GM12878 (cell line): ENCODE results near the gene SPR. TPM values are rescaled to one million over a fixed set of nuclear protein-coding genes. Genes with fewer than 3 reads are reported as not detected.

ENCODE experiments used
- ATAC-seq: fragments of 200-7000 bp; cut with Tn5 transposase; 3 replicates; pipeline ENCODE4 v1.9.1; 2020; ENCODE audit warnings: mild to moderate bottlenecking, moderate library complexity
- BruUV-seq: library from RNA; stranded (reverse); fragments of 400-500 nt; replicated peaks from 2 replicates; lab custom pipeline; 2021; lab: Mats Ljungman, UMichigan
- CTCF ChIA-PET: fragments of 300-600 bp; sonication (Branson Sonifier 250); formaldehyde crosslinking; extraction: SDS; loops from one replicate; lab custom pipeline; 2021; ENCODE audit warnings: inconsistent platforms; lab: Yijun Ruan, JAX
- POLR2A ChIA-PET: fragments of 350-600 bp; formaldehyde crosslinking; extraction: SDS; loops from one replicate; lab custom pipeline; 2021; ENCODE audit warnings: inconsistent platforms; lab: Charles Lee
- RAD21 ChIA-PET: fragments of 300-600 bp; sonication (Branson Sonifier 250); formaldehyde crosslinking; loops from one replicate; lab custom pipeline; 2023; ENCODE audit warnings: antibody characterized with exemption; ENCODE audit not compliant: unreplicated experiment; lab: Charles Lee
- SMC1A ChIA-PET: fragments of 300-600 bp; sonication (Branson Sonifier 250); formaldehyde crosslinking; loops from one replicate; lab custom pipeline; 2023; ENCODE audit not compliant: unreplicated experiment, uncharacterized antibody; lab: Charles Lee
- DNase-seq: peaks from one replicate; pipeline ENCODE4 v3.0.0-alpha.2; 2011; ENCODE audit warnings: low read depth, low spot score
- FAIRE-seq: peaks from 3 replicates; lab custom pipeline; 2011; peaks lifted over from hg19 to GRCh38; lab: Jason Lieb, UNC
- H2AFZ ChIP-seq: 2 replicates; pipeline ENCODE4 v1.6.0; 2011; ENCODE audit warnings: low read depth, low read length, control low read depth; ENCODE audit not compliant: control insufficient read depth
- H3K27ac ChIP-seq: 2 replicates; pipeline ENCODE4 v1.5.1; 2011; ENCODE audit warnings: control low read depth; ENCODE audit not compliant: control insufficient read depth, insufficient read depth
- H3K27me3 ChIP-seq, 2 experiments: replicated peaks in 1 of 2; 2 replicates each; pipeline versions ENCODE4 v1.6.0 to v1.6.1; 2011; ENCODE audit warnings: low read length in 1 of 2; ENCODE audit not compliant: control insufficient read depth in 2 of 2, insufficient read depth in 2 of 2
- H3K36me3 ChIP-seq, 2 experiments: 2 replicates each; pipeline ENCODE4 v1.5.1; 2011; ENCODE audit warnings: low read length in 1 of 2; ENCODE audit not compliant: control insufficient read depth in 2 of 2, insufficient read depth in 2 of 2
- H3K4me1 ChIP-seq: 2 replicates; pipeline ENCODE4 v1.6.1; 2011; ENCODE audit warnings: mild to moderate bottlenecking, low read length, moderate library complexity, mixed read lengths; ENCODE audit not compliant: control insufficient read depth, insufficient read depth
- H3K4me2 ChIP-seq: 2 replicates; pipeline ENCODE4 v1.6.0; 2011; ENCODE audit warnings: control low read depth; ENCODE audit not compliant: control insufficient read depth, insufficient read depth
- H3K4me3 ChIP-seq: fragments of 200-600 bp; sonication (generic); 2 replicates; pipeline ENCODE4 v1.5.1; 2016
- H3K79me2 ChIP-seq: 2 replicates; pipeline ENCODE4 v1.6.0; 2011; ENCODE audit warnings: low read length; ENCODE audit not compliant: control insufficient read depth, insufficient read depth
- H3K9ac ChIP-seq: 2 replicates; pipeline ENCODE4 v1.8.0; 2011; ENCODE audit warnings: low read length, control low read depth, mixed read lengths; ENCODE audit not compliant: control insufficient read depth, insufficient read depth
- H3K9me3 ChIP-seq: replicated peaks from 3 replicates; pipeline ENCODE4 v1.5.1; 2011; ENCODE audit warnings: mild to moderate bottlenecking, low read length; ENCODE audit not compliant: control insufficient read depth, insufficient read depth
- H4K20me1 ChIP-seq: 2 replicates; pipeline ENCODE4 v1.6.0; 2011; ENCODE audit not compliant: control insufficient read depth, insufficient read depth
- BCL11A ChIP-seq: IDR thresholded peaks from 2 replicates; pipeline ENCODE4 v1.6.1; 2011; ENCODE audit warnings: low read depth, low read length
- CBFB ChIP-seq: IDR thresholded peaks from 2 replicates; pipeline ENCODE4 v1.6.1; 2016; ENCODE audit warnings: antibody characterized with exemption, low read depth
- CBX3 ChIP-seq: fragments of 200-600 bp; sonication (generic); IDR thresholded peaks from 2 replicates; pipeline ENCODE4 v1.6.1; 2016; ENCODE audit warnings: low read depth, borderline replicate concordance
- E2F8 ChIP-seq: fragments of 450-650 bp; IDR thresholded peaks from 2 replicates; pipeline ENCODE4 v1.6.1; 2018; ENCODE audit warnings: mild to moderate bottlenecking, low read depth, moderate library complexity; ENCODE audit not compliant: partially characterized antibody
- EGR1 ChIP-seq, 2 experiments: IDR thresholded peaks; 1 replicate in 1 of 2; 2 replicates in 1 of 2; pipeline ENCODE4 v1.6.1; 2011 to 2012; ENCODE audit warnings: low read depth in 2 of 2, low read length in 2 of 2, borderline replicate concordance in 1 of 2, mild to moderate bottlenecking in 1 of 2, moderate library complexity in 1 of 2
- FOXM1 ChIP-seq: IDR thresholded peaks from 2 replicates; pipeline ENCODE4 v1.6.1; 2012; ENCODE audit warnings: low read depth, mild to moderate bottlenecking, inconsistent platforms, low read length, moderate library complexity
- GABPA ChIP-seq: IDR thresholded peaks from 2 replicates; pipeline ENCODE4 v1.6.1; 2014; ENCODE audit warnings: antibody characterized with exemption, low read depth, mild to moderate bottlenecking, inconsistent platforms
- IKZF1 ChIP-seq: fragments of 450-650 bp; conservative IDR thresholded peaks from 2 replicates; pipeline ENCODE4 v1.6.1; 2017; ENCODE audit warnings: antibody characterized with exemption, mild to moderate bottlenecking
- IRF4 ChIP-seq: IDR thresholded peaks from 2 replicates; pipeline ENCODE4 v1.6.1; 2011; ENCODE audit warnings: low read depth, low read length
- JUND ChIP-seq: IDR thresholded peaks from 2 replicates; pipeline ENCODE4 v1.6.1; 2012; ENCODE audit warnings: low read depth, mild to moderate bottlenecking, low read length, improper control_type of control experiment, moderate library complexity
- NFXL1 ChIP-seq: fragments of 450-650 bp; IDR thresholded peaks from 2 replicates; pipeline ENCODE4 v1.6.1; 2017; ENCODE audit warnings: antibody characterized with exemption, mild to moderate bottlenecking, borderline replicate concordance
- POU2F2 ChIP-seq: IDR thresholded peaks from 3 replicates; pipeline ENCODE4 v1.6.1; 2011; ENCODE audit warnings: low read depth, mild to moderate bottlenecking, low read length, borderline replicate concordance
- RELB ChIP-seq: fragments of 450-650 bp; IDR thresholded peaks from 2 replicates; pipeline ENCODE4 v1.6.1; 2017; ENCODE audit warnings: low read depth, mild to moderate bottlenecking, moderate library complexity
- SMAD5 ChIP-seq: IDR thresholded peaks from 2 replicates; pipeline ENCODE4 v1.6.1; 2016; ENCODE audit warnings: antibody characterized with exemption, low read depth
- SP1 ChIP-seq: IDR thresholded peaks from one replicate; pipeline ENCODE4 v1.6.1; 2011; ENCODE audit warnings: low read depth, low read length
- WGBS: methylation state at CpG from one replicate; pipeline ENCODE4 v1.1.6; 2016; ENCODE audit warnings: low lambda C conversion rate; ENCODE audit not compliant: insufficient replicate concordance, insufficient coverage; ENCODE audit errors: missing lambda C conversion rate; 5-methylcytosine and 5-hydroxymethylcytosine counted together
- in situ Hi-C: fragments of 300-500 bp; cut with MboI; formaldehyde crosslinking; loops from 9 replicates; pipeline ENCODE4 v1.14.3; 2018; ENCODE audit warnings: mixed read lengths
- intact Hi-C: fragments of 100-400 bp; cut with micrococcal nuclease; formaldehyde crosslinking; loops from one replicate; pipeline ENCODE4 v1.14.2; 2022; ENCODE audit not compliant: unreplicated experiment
- polyA plus RNA-seq, 11 experiments: library from polyadenylated mRNA; depleted of rRNA in 4 of 11; unstranded in 6 of 11; stranded (reverse) in 5 of 11; fragments of >200 nt; fragmentation: Nextera tagmentation in 4 of 11; fragmentation: Illumina TruSeq in 1 of 11; extraction: Ambion mirVana in 4 of 11; extraction: Trizol in 1 of 11; gene quantifications; 1 replicate in 1 of 11; 2 replicates in 10 of 11; pipeline versions ENCODE4 v1.2.1 to v1.2.3, GENCODE V29; 2011 to 2016; ENCODE audit warnings: inconsistent platforms in 2 of 11, missing spikeins in 2 of 11, low read depth in 1 of 11
- total RNA-seq, 4 experiments: library from RNA; depleted of rRNA in 3 of 4; stranded (reverse); fragments of >200 nt in 3 of 4; fragmentation: Illumina TruSeq in 1 of 4; extraction: Trizol in 1 of 4; gene quantifications; 2 replicates each; pipeline versions ENCODE4 v1.2.1 to v1.2.3, GENCODE V29; 2013 to 2021

The SPR gene
- total and polyA plus RNA-seq, 10 of the 15 experiments (the other 5 are each of a cell fraction or from before 2014, with no cell fraction given): 0.68 to 7.8 (median 2.5) TPM

- BruUV-seq: no TSS peak
- ChIA-PET CTCF (no interaction called here), RAD21 (no interaction called here), POLR2A (no interaction called here), SMC1A (no interaction called here)
- DNase-seq: no peak
- no peaks in the 10 kb centered on the region for H3K79me2 ChIP-seq
- WGBS: 7% methylated on average over 3 of the region's 3 CpGs
- H3K9me3 ChIP-seq: no peaks in the 10 kb centered on the region
- TF ChIP-seq POU2F2 (no peak), IRF4 (no peak), NFXL1 (no peak)
- no peak overlapping the region for H3K4me3 ChIP-seq
- no peak for FAIRE-seq
- intact Hi-C loops: no loop called here
- H2AFZ ChIP-seq: no peak overlapping the region
- peaks cover 2 to 3% of the 10 kb centered on the region in 2 experiments; a peak in 2 of 4 replicates for H3K27me3 ChIP-seq
- in situ Hi-C loops: no loop called here
- H4K20me1 ChIP-seq: no peaks in the 10 kb centered on the region
- no peak overlapping the region for H3K27ac ChIP-seq
- H3K9ac ChIP-seq: no peak overlapping the region
- peaks cover 7% of the 10 kb centered on the region; the same call in 1 of the 2 replicates for H3K4me1 ChIP-seq
- no peak for ATAC-seq
- no peaks in the 10 kb centered on the region for H3K36me3 ChIP-seq
- no peak overlapping the region for H3K4me2 ChIP-seq
These were observed 38.6 kb upstream of the SPR start for GRCh38 chr2:72848436-72849137.

GRCh38 chr2:72849138-72849462 is 38.1 kb upstream of the SPR start:
- in situ Hi-C loops: no loop called here
- FAIRE-seq (no peak), ATAC-seq (no peak), DNase-seq (no peak)
- RAD21 ChIA-PET: no interaction called here
- H4K20me1 ChIP-seq: no peaks in the 10 kb centered on the region
- no peak overlapping the region for H3K4me2 ChIP-seq
- H3K36me3 ChIP-seq: no peaks in the 10 kb centered on the region
- POLR2A ChIA-PET: no interaction called here
- H3K4me1 ChIP-seq: peaks cover 7% of the 10 kb centered on the region; the same call in 1 of the 2 replicates
- no peak overlapping the region for H3K9ac ChIP-seq
- SMC1A ChIA-PET: no interaction called here
- no peak overlapping the region for H3K4me3 ChIP-seq
- no peaks in the 10 kb centered on the region for H3K79me2 ChIP-seq
- no TSS peak for BruUV-seq
- no peak overlapping the region for H3K27ac ChIP-seq
- peaks cover 2 to 3% of the 10 kb centered on the region in 2 experiments; a peak in 2 of 4 replicates for H3K27me3 ChIP-seq
- no peaks in the 10 kb centered on the region for H3K9me3 ChIP-seq
- intact Hi-C loops: no loop called here
- CTCF ChIA-PET: no interaction called here
- WGBS: 0% methylated on average over 1 of the region's 1 CpG
- no peak overlapping the region for H2AFZ ChIP-seq
- TF ChIP-seq SP1 (no peak), BCL11A (no peak), FOXM1 (no peak), IKZF1 (no peak), CBX3 (no peak), E2F8 (no peak), SMAD5 (no peak), EGR1 (IDR thresholded peaks at IDR 0.05; ENCODE audit: borderline replicate concordance in 1 of 2, low read depth in 2 of 2, low read length in 2 of 2) (no peak), RELB (no peak), GABPA (no peak), JUND (no peak), CBFB (no peak)
